IMR-90 (cell line): ENCODE results near the gene FRAS1. TPM values are rescaled to one million over a fixed set of nuclear protein-coding genes. Genes with fewer than 3 reads are reported as not detected.
A peak's percentile ranks its signal among the peaks of the same experiment; 100 is the strongest.

ENCODE experiments used
- ATAC-seq: fragments of 200-7000 bp; cut with Tn5 transposase; 2 replicates; pipeline ENCODE4 v1.9.1; 2020; ENCODE audit warnings: low read depth, mild to moderate bottlenecking, moderate library complexity
- BruUV-seq: library from RNA; stranded (reverse); fragments of 400-500 nt; replicated peaks from 2 replicates; lab custom pipeline; 2021; lab: Mats Ljungman, UMichigan
- CTCF ChIA-PET: fragments of 300-600 bp; formaldehyde crosslinking; extraction: SDS; loops from one replicate; lab custom pipeline; 2021; ENCODE audit warnings: antibody characterized with exemption; lab: Yijun Ruan, JAX
- POLR2A ChIA-PET: fragments of 300-600 bp; sonication (Branson Sonifier 250); formaldehyde crosslinking; loops from one replicate; lab custom pipeline; 2022; ENCODE audit warnings: antibody characterized with exemption; ENCODE audit not compliant: unreplicated experiment; lab: Charles Lee
- DNase-seq: peaks from one replicate; pipeline ENCODE4 v3.0.0; 2013
- H2AFZ ChIP-seq: replicated peaks from 2 replicates; pipeline ENCODE3; 2013; ENCODE audit warnings: low read length, mild to moderate bottlenecking; ENCODE audit not compliant: poor library complexity
- H2AK5ac ChIP-seq: 2 replicates; pipeline ENCODE4 v1.6.1; 2013; ENCODE audit warnings: low read depth, low read length, inconsistent platforms
- H2AK9ac ChIP-seq: replicated peaks from 2 replicates; pipeline ENCODE3; 2013; ENCODE audit warnings: mild to moderate bottlenecking, low read depth, low read length, moderate library complexity; ENCODE audit not compliant: poor library complexity
- H2BK120ac ChIP-seq: 2 replicates; pipeline ENCODE4 v1.6.1; 2013; ENCODE audit warnings: low read depth, low read length, inconsistent platforms
- H2BK15ac ChIP-seq: 3 replicates; pipeline ENCODE4 v1.6.1; 2013; ENCODE audit warnings: low read depth, low read length, inconsistent platforms
- H2BK20ac ChIP-seq: 2 replicates; pipeline ENCODE4 v1.6.1; 2013; ENCODE audit warnings: low read depth, mild to moderate bottlenecking, inconsistent platforms, low read length, moderate library complexity
- H2BK5ac ChIP-seq: 2 replicates; pipeline ENCODE4 v1.6.1; 2013; ENCODE audit warnings: mild to moderate bottlenecking, low read depth, low read length, inconsistent platforms; ENCODE audit not compliant: poor library complexity, severe bottlenecking
- H3K14ac ChIP-seq: replicated peaks from 2 replicates; pipeline ENCODE4 v1.6.1; 2013; ENCODE audit warnings: low read depth, low read length, inconsistent platforms
- H3K18ac ChIP-seq: 2 replicates; pipeline ENCODE4 v1.6.1; 2013; ENCODE audit warnings: low read depth, low read length, control low read depth
- H3K23ac ChIP-seq: 2 replicates; pipeline ENCODE4 v1.6.1; 2013; ENCODE audit warnings: low read depth, low read length, inconsistent platforms
- H3K27ac ChIP-seq: 2 replicates; pipeline ENCODE4 v1.5.1; 2013; ENCODE audit warnings: mild to moderate bottlenecking, control low read depth, low read length; ENCODE audit not compliant: insufficient read depth
- H3K27me3 ChIP-seq: 2 replicates; pipeline ENCODE4 v1.6.1; 2013; ENCODE audit warnings: low read length; ENCODE audit not compliant: control insufficient read depth, insufficient read depth
- H3K36me3 ChIP-seq: 2 replicates; pipeline ENCODE4 v1.6.1; 2013; ENCODE audit warnings: low read length, mixed read lengths; ENCODE audit not compliant: control insufficient read depth, insufficient read depth
- H3K4ac ChIP-seq: 2 replicates; pipeline ENCODE4 v1.6.1; 2013; ENCODE audit warnings: low read depth, low read length, inconsistent platforms
- H3K4me1 ChIP-seq: 2 replicates; pipeline ENCODE4 v1.6.1; 2013; ENCODE audit warnings: low read length, mixed read lengths; ENCODE audit not compliant: control insufficient read depth, insufficient read depth
- H3K4me2 ChIP-seq: 2 replicates; pipeline ENCODE4 v1.6.1; 2013; ENCODE audit warnings: low read depth, mild to moderate bottlenecking, control low read depth, low read length, moderate library complexity
- H3K4me3 ChIP-seq: 2 replicates; pipeline ENCODE4 v1.5.1; 2013; ENCODE audit warnings: low read depth, mild to moderate bottlenecking, control low read depth, low read length, moderate library complexity; ENCODE audit not compliant: insufficient read depth
- H3K56ac ChIP-seq: 2 replicates; pipeline ENCODE4 v1.6.1; 2013; ENCODE audit warnings: low read length, inconsistent platforms; ENCODE audit not compliant: insufficient read depth; ENCODE audit errors: extremely low read depth
- H3K79me1 ChIP-seq, 2 experiments: 2 replicates each; pipeline ENCODE4 v1.6.1; 2013; ENCODE audit warnings: low read length in 2 of 2, inconsistent platforms in 1 of 2, low read depth in 1 of 2
- H3K9ac ChIP-seq: 2 replicates; pipeline ENCODE4 v1.6.1; 2013; ENCODE audit warnings: low read depth, low read length, control low read depth
- H3K9me1 ChIP-seq: 2 replicates; pipeline ENCODE4 v1.6.1; 2013; ENCODE audit warnings: low read length, inconsistent platforms; ENCODE audit not compliant: insufficient read depth
- H3K9me3 ChIP-seq: 2 replicates; pipeline ENCODE4 v1.6.1; 2013; ENCODE audit warnings: low read length; ENCODE audit not compliant: control insufficient read depth, insufficient read depth
- H4K20me1 ChIP-seq: 2 replicates; pipeline ENCODE4 v1.6.1; 2013; ENCODE audit warnings: low read length, inconsistent platforms; ENCODE audit not compliant: insufficient read depth
- H4K5ac ChIP-seq: 2 replicates; pipeline ENCODE4 v1.6.1; 2013; ENCODE audit warnings: mild to moderate bottlenecking, low read depth, low read length, control low read depth
- H4K8ac ChIP-seq, 2 experiments: 2 replicates each; pipeline ENCODE4 v1.6.1; 2013; ENCODE audit warnings: low read depth in 2 of 2, low read length in 2 of 2, control low read depth in 1 of 2, inconsistent platforms in 1 of 2
- H4K91ac ChIP-seq: 2 replicates; pipeline ENCODE4 v1.6.1; 2013; ENCODE audit warnings: low read depth, low read length, inconsistent platforms; ENCODE audit not compliant: insufficient read depth
- CHD1 ChIP-seq: IDR thresholded peaks from 2 replicates; pipeline ENCODE4 v1.6.1; 2012; ENCODE audit warnings: low read depth, low read length, improper control_type of control experiment
- MAFK ChIP-seq: IDR thresholded peaks from 2 replicates; pipeline ENCODE4 v1.6.1; 2012; ENCODE audit warnings: low read depth, low read length, improper control_type of control experiment
- WGBS, 2 experiments: methylation state at CpG; one replicate each; pipeline versions ENCODE4 v1.1.5 to v1.1.7; 2013; ENCODE audit warnings: missing lambda C conversion rate in 2 of 2; ENCODE audit not compliant: insufficient read length in 1 of 2; ENCODE audit errors: extremely low coverage in 2 of 2; 5-methylcytosine and 5-hydroxymethylcytosine counted together
- dilution Hi-C: fragments of 300-500 bp; cut with HindIII; formaldehyde crosslinking; loops from one replicate; pipeline ENCODE4 v1.14.3; 2018; ENCODE audit warnings: low sequenced_read_pairs; ENCODE audit not compliant: unreplicated experiment
- in situ Hi-C: fragments of 300-500 bp; cut with MboI; formaldehyde crosslinking; loops from 3 replicates; pipeline ENCODE4 v1.14.3; 2019; ENCODE audit warnings: low sequenced_read_pairs, inconsistent platforms, mixed read lengths
- intact Hi-C: fragments of 100-400 bp; cut with micrococcal nuclease; formaldehyde crosslinking; loops from 2 replicates; pipeline ENCODE4 v1.10.0; 2022
- polyA plus RNA-seq, 3 experiments: library from polyadenylated mRNA; depleted of rRNA; stranded (reverse); fragments of >200 nt; gene quantifications; 2 replicates each; pipeline ENCODE4 v1.2.3, GENCODE V29; 2012; ENCODE audit warnings: low replicate concordance in 1 of 3
- total RNA-seq: library from RNA; depleted of rRNA; stranded (reverse); fragments of >200 nt; gene quantifications from 2 replicates; pipeline ENCODE4 v1.2.3, GENCODE V29; 2012

FRAS1 gene
- total and polyA plus RNA-seq, 2 of the 4 experiments (the other 2 are of a cell fraction): under 0.01 to 0.03 TPM

- intact Hi-C loops (no loop called here), dilution Hi-C loops (no loop called here), in situ Hi-C loops (no loop called here)
- BruUV-seq: no TSS peak
- Histone ChIP-seq H3K27ac (no peak overlapping the region), H3K56ac (no peak overlapping the region), H3K9me3 (no peaks in the 10 kb centered on the region), H3K4me3 (no peak overlapping the region), H3K9ac (no peak overlapping the region), H3K27me3 (no peaks in the 10 kb centered on the region), H2AK5ac (no peak overlapping the region), H3K36me3 (no peaks in the 10 kb centered on the region), H2AFZ (no peak overlapping the region), H3K18ac (no peak overlapping the region), H4K91ac (no peak overlapping the region), H2AK9ac (no peak overlapping the region), H2BK5ac (no peak overlapping the region), H3K4ac (no peak overlapping the region), H3K14ac (no peak overlapping the region), H2BK20ac (no peak overlapping the region), H4K8ac (no peak overlapping the region), H3K79me1 (no peaks in the 10 kb centered on the region), H2BK120ac (no peak overlapping the region), H3K9me1 (no peaks in the 10 kb centered on the region), H3K23ac (no peak overlapping the region), H4K5ac (no peak overlapping the region), H4K20me1 (no peaks in the 10 kb centered on the region), H3K4me1 (peaks cover 5% of the 10 kb centered on the region; the same call in 1 of the 2 replicates), H2BK15ac (no peak overlapping the region), H3K4me2 (peak overlapping the region; percentile 1; the same call in 1 of the 2 replicates)
- POLR2A ChIA-PET: no interaction called here
- 0 out of 2 replicates have a peak, but pooled peaks have one; percentile 40 for TF ChIP-seq MAFK
- TF ChIP-seq CHD1: no peak
- peak; percentile 63 for DNase-seq
- WGBS, 2 experiments: no CpG with 5 or more reads among the region's 2 CpGs
- peak; percentile 74 for ATAC-seq
- CTCF ChIA-PET: interaction anchor here (0.6 to 0.9 kb wide), 5 partner anchors 19 to 80 kb away, joined by 3 to 8 read pairs (median 3); no protein-coding TSS in a partner anchor
Measured at GRCh38 chr4:78544678-78545077, 487.6 kb downstream of the FRAS1 start.
